IPS-NIHi11 (cell line): Measurements from ENCODE around the gene UBL7.

Experiments used
- DNase-seq: peaks from one replicate; pipeline ENCODE4 v3.0.0; 2012; ENCODE audit warnings: mixed read lengths, low spot score

UBL7 gene

DNA sequence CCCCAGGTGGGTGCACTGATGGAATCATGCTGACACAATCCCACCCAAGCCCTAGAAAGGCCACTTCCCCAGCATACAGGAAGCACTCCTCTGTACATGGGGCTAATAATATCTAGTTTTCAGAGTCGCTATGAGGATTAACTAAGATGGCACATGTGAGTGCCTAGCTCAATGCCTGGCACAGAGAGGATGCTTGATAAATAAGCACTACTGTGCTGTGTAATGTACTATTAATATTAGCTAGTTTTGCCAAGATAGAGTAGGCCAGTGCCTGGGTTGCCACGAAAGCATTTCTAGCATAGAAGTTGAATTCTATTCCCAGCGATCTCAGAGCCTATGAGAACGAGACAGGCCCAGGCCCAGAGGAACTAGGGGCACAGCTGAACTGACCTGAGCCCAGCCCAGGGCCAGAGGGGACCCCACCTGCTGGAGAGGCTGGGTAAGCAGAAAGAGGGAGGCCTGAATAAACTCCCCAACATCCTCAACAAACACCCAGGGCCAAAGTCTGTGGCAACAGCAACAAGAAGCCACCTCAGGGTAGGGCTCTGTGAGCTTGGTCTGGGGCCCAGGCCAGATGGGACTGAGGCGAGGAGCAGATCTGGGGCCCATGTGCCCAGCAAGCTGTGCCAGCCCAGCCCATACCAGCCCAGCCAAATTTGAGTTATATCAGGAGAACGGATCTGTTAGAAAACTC, 19.6 kb downstream of the UBL7 start:
- DNase-seq = peak; percentile 26

DNA sequence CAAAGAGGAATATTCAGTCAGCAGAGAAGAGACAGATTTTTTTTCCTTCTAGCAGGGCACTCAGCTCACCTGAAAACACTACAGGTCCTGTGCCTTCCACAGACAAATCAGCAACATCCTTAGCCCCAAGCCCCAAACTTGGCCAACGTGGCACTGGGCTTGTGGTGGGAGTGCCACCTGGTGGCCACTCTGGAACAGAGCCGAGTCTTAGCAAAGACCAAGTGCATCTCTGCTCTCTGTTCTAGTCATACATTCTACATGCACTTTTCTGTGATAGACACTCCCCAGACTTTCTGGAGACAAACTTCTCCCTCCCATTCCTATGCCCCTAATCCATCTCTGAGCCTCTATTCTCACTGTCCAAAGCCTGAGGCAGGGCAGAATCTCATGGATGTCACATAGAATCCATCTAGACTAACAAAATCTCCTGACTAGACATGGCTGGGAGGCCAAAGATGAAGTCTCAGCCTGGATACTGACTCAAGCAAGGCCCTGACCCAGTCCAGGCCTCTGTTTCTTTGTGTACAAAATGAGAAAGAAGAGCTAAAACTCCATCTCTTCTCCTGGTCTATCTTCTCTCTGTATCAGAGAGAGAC, 22.1 kb downstream of the UBL7 start:
- peak; percentile 81 for DNase-seq

DNA sequence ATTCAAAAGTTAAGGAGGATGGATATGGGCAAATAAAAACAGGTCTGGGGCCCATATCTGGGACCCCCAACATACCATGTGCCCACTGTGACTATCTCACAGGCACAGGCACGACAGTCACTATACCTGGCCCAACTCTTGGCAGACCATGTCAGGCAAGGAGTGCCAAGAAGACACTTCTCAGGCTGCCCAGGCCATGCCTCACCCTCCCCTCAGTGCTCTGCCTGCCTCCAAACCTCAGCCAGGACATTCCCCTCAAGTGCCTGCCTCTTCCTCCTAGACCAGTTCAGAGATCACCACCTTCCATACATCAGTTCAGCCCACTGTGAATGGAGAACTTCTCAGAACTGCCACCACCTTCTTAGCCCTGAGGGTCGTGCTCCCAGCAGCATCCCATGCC, 22.8 kb downstream of the UBL7 start:
- no peak for DNase-seq

DNA sequence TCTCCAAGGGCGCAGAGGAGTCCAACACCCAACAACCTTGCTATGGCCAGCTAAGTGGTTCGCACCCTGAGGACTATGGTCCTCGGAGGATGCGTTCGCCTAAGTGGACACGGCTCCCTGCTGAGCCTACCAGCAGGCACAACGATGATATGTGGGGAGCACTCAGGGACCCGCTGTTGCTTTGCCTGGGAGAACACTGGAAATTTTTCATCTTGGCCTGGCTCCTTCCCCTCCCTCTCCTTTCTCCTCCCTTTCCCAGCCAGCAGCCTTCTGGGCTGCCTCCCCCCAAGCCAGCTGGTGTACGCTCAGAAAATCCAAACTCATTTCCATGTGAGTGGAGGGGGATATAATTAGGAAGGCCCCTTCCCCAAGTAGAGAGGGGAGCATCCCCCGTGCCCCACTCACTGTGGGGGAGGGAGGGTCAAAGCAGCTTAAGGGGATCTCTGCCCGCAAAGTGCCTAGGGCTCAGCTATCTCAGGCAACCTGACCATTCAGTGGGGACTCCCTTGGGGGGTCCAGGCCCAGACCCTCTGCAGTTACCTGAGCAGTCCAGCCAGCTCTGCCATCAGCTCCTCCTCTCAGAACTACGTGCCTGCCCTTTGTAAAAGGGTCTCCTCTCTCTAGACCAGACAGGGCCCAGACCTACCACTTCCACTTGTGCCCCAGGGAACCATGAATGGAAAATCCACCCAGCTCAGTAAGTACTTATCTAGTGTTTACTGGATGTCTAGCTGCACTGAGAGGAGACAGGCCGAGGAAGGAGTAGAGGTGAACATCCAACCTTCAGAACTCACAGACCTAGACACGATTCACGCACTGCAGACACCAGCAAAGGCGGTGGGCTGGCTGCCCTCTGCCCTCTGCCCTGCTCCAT, 26.5 kb downstream of the UBL7 start:
- DNase-seq = no peak

DNA sequence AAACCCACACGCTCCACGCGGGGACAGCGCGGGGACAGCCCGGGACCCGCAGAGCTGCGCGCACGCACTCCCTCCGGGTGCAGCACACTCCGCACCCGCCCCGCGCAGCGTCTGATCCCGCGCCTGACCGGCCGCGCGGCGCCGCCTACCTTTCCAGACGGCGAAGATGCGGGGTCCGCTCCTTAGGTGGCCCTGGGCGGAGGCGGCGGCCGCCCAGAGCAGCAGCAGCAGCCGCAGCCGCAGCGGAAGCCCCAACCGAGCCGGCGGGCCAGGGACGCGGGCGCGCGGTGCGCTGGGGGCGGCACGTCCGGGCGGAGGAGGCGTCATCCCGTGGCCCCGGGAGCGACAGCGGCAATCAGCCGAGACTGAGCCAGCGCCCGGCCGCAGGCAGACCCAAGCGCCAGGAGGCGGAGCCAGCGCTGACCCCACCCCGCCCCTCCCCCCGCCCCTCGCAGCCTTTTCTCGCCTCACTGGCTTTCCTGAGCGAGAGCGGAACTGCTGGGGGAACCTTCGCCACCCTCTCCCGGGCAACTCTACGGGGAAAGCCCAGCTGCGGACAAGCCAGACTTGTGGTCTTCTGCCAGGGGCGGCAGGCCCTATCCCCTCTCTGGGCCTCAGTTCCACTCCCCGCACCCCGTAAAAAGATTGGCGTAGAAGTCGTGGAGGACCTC, 27.2 kb downstream of the UBL7 start, which contains the start of gene SEMA7A:
Gene SEMA7A, minus strand, starts transcription at position 367 of the 671 bp plus-strand sequence. Its CDS starts 40 bp downstream, at position 327.
- DNase-seq = peak; percentile 99

DNA sequence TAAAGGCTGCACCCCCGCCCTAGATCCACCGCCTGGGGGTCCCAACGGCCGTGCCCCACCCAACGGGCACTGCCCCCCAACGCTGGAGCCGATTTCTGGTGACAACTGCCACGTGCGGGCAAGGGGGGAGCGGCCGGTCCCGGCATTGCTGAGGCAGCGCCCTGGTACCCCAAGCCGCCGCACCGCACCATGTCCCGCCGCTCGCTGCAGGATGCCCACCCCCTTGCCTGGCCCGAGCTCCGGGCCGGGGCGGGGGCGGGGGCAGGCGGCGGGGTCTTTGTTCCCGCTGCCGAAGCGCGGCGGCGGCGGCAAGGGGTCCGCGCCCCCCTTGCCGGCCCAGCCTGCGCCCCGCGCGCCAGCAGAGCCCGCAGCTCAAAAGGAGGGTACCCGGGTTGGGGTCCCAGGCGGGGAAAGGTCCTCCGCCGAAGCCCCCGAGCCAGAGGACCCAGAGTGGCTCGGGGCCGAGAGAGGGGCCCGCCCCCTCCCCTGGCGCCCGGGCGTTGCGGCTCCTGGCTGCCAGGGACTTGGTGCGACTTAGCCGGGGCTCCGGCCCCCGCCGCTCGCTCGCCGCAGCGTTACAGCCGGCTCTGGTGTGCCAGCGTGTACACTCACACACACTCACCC, 27.9 kb downstream of the UBL7 start:
- peak; percentile 76 for DNase-seq

DNA sequence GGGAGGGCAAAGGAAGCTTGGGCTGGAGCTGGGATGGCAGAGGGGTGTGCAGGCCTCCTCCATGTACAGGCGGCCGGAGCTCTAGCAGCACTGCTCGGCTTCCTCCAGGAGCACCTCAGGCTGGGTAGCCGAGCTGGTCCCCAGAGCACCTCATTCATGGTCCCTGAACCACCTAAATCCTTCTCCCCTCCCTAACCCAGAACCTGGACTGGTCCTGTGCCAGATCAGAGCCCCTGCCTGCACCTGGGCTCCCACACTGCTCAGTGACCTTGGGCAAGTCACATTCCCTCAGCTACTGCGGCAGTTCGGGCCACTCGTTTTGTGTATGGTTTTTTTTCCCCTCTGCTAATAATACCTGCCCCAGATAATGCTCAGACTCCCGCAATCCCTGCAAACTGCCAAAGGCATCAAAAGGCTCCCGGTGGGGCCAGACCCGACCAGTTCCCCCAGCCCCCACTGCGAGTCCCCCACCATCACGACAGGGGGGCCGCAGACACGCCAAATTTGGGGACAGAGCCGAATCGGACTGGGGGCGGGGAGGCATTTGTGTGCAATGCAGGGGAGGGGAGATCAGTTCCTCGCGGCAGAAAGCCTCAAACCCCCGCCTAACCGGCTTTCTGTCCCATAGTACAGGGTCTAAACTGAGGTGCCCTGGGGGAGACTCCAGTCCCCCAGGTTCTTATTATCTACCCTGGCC, 28.5 kb downstream of the UBL7 start:
- no peak for DNase-seq

DNA sequence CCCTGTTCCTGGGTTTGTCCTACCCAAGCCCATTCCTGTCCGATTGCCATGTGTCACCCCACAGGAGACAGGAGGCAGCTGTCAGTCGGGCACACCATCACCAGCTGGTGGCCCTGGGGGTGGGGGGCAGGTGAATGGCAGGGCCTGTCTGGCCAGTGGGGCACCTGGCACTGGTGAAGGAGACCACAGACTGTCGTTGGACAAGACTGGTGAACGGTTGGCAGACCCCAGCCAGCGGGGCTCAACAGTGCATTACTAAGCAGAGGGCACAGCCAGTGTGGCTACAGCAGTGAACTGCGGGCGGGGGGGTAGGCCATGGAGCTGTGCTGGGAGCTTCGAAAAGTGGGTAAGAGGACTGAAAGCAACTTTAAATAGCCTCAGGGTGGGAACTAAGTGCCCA, 29.3 kb downstream of the UBL7 start:
- DNase-seq = no peak

DNA sequence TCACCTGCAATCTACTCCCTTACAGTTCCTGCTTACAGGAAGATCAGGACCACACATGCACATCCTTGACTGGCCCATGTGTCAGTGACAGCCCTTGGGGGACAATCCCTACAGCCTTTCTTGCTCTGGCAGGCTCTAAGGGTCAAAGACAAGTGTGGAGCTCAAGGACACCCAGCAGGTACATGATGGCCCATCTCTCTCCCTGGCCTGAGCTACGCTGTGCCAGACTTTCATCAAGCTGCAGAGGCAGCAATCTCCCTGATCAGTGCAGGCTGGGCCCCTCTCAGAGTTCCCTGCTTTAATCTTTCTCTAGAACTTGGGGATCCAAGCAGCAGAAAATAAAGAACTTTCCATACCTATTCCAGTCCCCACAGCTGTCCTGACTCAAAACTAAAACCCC, 29.8 kb downstream of the UBL7 start:
- no peak for DNase-seq

DNA sequence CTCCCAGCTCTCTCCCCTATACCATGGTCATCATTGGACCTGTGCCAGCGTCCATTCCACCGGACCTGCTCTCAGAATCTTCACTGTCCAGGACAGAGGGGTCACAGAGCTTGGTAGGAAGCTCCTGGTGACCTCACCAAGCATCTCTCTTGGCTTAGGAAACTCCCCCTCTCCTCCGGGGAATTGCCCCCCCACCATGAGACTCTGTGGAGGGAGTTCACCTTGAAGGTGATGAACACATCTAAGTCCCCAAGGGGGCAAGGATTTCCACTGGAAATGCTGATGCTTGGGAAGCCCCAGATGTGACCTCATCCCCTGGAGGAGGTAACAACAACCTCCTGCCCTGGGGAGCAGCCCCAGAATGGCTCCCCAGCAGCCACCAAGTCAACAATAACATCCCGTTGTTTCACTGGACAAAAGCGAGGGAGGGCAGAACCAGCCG, 30.4 kb downstream of the UBL7 start:
- no peak for DNase-seq

DNA sequence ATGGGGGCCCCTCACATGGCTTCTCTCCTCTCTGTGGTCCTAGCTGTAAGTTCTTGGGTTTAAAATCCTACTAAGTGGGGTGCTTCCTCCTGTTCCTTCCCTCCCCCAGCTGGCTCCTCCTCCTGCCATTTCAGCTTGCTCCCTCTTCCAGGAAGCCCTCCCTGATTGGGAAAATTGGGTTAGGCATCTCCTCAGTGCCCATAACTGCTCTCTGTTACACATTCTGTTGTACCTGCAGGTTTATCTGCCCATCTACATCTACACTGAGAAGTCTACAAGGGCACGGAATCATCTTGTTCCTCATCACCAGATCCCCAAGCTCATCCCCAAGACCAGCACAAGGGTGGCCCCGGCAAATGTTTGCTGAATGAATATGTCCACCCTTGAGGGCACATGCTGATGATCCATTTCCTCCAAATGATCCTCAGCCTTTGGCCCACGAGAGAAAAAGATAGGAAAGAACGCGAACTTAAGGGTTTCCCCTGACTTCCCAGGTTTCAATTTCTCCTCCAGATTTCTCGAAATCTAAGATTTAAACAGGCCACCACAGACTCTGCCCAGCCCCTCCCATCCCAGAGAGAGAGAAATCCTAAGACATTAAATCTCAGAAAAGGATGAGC, 31.1 kb downstream of the UBL7 start:
- no peak for DNase-seq

DNA sequence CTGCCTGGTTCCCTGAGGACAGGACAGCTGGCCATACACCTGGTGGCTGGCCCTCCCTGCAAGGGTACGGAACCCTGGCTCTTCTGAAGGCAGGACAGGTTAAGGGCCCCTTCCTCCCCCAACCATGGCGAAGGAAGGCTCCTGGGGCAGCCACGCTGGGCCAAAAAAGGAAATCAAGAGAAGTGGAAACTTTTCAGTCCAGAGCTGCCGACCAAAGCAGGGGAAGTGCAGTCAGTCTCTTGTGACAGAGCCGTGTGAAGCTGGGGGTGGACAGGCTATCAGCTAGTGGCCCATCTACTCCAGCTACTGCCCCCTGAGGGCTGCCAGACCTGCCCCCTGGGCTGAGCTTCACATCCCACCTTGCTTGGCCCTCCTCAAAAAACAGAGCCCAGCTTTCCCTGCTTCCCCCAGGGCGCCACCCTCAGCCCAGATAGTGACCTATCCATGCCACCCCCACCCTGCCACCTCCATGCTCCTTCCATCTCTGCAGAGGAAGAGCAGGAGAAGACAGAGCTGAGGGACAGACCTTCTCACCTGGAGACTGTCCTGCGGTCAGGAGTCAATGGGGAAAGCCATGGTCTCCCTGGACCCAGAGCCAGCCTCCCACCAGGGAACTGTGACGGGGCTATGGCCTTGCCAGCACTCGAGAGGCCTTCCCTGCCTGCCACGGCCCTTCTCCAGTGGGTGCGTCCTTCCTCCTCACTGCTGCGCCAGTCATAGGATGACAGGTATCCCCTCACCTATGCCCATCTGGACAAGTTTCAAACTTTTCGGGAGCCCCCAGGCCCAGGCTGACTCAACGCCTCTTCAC, 31.8 kb downstream of the UBL7 start:
- no peak for DNase-seq

DNA sequence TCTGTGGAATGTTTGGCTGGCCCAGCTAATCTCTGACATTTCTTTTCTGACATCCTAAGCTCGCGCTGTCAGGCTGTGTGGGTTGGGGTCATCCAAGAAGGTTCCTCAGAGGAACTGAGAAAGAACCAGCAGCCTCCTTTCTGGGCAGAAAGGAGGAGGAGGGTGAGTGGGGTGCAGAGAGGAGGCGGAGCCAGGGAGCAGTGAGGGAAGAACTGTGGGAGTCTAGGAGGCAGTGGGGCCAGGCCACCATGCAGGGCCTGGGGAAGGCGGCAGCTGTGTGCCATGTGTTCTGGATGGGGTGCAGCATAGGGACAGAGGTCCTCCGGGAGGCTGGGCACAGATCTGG, 32.5 kb downstream of the UBL7 start:
- no peak for DNase-seq

DNA sequence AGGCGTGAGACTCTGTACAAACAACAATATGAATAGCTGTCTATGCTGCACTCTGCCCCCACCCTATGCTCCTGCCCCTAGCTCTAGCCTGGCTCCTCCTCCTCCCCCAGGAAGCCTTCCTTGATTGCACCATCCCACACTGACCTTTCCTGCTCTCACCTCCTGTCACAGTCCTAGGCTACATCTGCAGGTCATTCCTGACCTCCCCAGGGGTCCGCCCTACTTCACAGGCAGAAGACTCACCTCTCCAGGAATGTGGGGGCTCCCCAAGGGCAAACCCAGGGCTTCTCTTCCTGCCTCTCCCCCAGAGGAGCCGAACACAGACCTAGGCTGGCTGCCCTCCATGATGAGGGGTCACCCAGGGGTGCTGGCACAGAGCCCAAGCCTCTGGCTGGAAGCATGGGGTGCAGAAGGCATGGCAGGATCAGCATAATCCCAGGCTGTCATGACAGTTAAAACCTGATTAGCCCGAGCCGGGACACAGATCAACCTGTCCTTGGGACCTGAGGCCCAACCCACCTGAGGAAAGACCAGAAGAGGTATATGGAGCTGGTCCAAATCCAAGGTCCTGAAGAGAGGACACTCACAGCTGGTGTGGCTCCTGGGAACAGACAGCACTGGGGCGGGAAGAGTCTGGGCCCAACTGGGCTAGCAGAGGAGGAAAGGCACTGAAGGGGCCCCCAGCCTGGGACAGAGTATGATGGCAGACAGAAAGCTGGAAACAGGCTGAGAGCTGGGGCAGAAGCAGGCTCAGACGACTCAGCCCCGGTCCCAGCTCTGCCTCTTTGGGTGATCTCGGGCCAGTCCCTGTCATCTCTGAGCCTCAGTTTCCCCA, 33.1 kb downstream of the UBL7 start:
- DNase-seq = no peak

DNA sequence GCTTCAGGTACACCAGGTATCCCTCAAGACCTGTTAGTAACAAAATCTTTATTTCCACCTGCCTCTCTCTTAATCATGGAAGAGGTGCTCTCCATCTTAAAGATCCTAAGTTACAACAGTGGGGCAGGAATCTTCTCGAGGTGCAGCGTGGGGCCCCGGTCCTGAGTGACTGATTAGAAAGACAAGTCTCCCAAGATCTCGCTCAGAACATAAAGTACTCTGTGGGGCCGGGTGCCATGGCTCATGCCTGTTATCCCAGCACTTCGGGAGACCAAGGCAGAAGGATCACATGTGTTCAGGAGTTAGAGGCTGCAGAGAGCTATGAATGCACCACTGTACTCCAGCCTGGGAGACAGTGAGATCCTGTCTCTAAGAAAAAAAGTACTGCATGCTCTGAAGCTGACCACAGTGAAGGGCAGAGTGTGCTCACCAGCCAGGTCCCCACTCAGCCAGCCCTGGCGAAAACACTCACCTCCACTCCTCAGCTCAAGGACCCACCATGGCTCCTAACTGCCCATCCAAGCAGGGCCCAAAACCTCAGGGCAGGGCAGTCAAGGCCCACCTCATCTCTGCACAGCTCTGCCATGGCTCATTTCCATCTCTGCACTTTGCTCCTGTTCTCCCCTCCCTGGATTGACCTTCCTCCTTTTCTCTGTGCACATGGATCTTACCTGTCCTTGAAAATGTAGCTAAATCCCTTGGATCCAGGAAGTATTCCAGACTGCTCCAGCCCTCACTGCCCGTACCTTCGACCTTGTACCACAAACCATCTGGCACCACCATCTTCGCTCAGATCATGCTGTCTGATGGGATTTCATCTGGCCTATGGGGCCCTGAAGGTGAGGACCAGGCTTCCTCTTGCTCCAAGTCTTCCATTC, 34.3 kb downstream of the UBL7 start:
- no peak for DNase-seq

DNA sequence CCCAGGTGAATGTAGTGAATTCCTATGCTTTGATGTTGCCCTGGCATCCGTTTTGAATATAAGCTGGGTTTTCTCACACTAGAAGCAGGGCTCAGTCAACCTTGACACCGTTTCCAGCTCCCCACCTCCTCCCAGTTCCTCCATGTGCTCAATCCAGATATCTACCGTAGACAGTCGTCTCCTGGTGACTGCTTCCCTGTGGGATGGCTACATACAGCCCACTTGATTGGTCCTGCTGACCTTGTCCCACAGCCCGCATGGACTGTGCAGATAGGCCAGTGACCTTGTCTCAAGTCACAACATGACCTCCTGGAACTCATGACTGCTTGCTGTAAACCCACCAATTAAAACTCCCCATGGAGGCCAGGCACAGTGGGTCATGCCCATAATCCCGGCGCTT, 35.3 kb downstream of the UBL7 start:
- no peak for DNase-seq

DNA sequence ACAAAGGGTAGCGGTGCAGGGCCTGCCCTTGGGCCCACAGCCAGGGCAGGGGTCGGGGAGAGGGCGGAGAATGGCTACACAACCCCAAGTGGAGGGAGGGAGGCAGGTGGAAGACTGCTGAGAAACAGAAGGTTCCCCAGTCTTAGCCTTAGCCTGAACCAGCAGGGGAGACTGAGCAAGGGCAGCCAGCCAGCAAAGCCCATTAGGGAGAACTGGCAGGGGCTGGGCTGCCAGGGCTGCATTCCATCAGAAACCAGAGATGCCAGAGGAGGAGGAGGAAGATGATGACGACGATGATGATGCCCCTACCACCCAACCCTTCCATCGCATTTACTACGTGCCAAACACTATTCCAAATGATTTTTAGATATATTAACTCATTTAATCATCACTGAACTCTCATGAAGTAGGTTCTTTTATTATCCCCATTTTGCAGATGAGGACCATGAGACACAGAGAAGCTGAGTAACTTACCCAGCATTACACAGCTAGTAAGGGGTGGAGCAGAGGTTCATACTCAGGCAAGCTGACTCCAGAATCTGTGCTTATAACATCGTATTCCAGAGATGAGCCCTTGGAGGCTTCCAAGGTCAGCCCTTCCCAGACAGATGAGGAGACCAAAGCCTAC, 35.9 kb downstream of the UBL7 start:
- DNase-seq = no peak
